PFSK-1 (cell line): ENCODE data around the gene ALDH16A1.

Source experiments
- FOXP2 ChIP-seq: optimal IDR thresholded peaks from 2 replicates; pipeline ENCODE3; 2011; ENCODE audit warnings: borderline replicate concordance, control low read depth, inconsistent platforms; ENCODE audit not compliant: insufficient read depth; ENCODE audit errors: extremely low read length, extremely low read depth
- POLR2AphosphoS5 ChIP-seq: IDR thresholded peaks from 2 replicates; pipeline ENCODE4 v1.6.1; 2012; ENCODE audit warnings: low read depth, mild to moderate bottlenecking, control low read depth, low read length, moderate library complexity
- REST ChIP-seq, 2 experiments: IDR thresholded peaks; 2 replicates each; pipeline versions ENCODE4 v1.6.1 to v1.8.0; 2011 to 2012; ENCODE audit warnings: low read depth in 2 of 2, low read length in 2 of 2, control low read depth in 1 of 2, inconsistent platforms in 1 of 2, mild to moderate bottlenecking in 1 of 2, moderate library complexity in 1 of 2; ENCODE audit not compliant: insufficient read depth in 1 of 2
- SIN3A ChIP-seq: IDR thresholded peaks from 2 replicates; pipeline ENCODE4 v1.6.1; 2012; ENCODE audit warnings: mild to moderate bottlenecking, low read length, moderate library complexity, borderline replicate concordance; ENCODE audit not compliant: insufficient read depth
- TAF1 ChIP-seq: IDR thresholded peaks from 2 replicates; pipeline ENCODE4 v1.6.1; 2012; ENCODE audit warnings: low read length, control low read depth, borderline replicate concordance; ENCODE audit not compliant: insufficient read depth

The ALDH16A1 gene

GRCh38 chr19:49507803-49508494 is 54.9 kb downstream of the ALDH16A1 start:
- TF ChIP-seq REST (IDR thresholded peaks at IDR 0.05; ENCODE audit: insufficient read depth in 1 of 2, low read depth in 2 of 2, low read length in 2 of 2) (no peak), TAF1 (no peak), SIN3A (no peak), FOXP2 (no peak)

- TF ChIP-seq POLR2AphosphoS5 (no peak), TAF1 (no peak), FOXP2 (no peak), REST (IDR thresholded peaks at IDR 0.05; ENCODE audit: insufficient read depth in 1 of 2, low read depth in 2 of 2, low read length in 2 of 2) (no peak), SIN3A (no peak)
Measured at GRCh38 chr19:49512970-49513745, 60.1 kb downstream of the ALDH16A1 start.

- TF ChIP-seq SIN3A, result no peak
Measured at GRCh38 chr19:49513746-49514118, 60.7 kb downstream of the ALDH16A1 start.

- no peak for TF ChIP-seq SIN3A
- no peak for TF ChIP-seq FOXP2
Measured at GRCh38 chr19:49514151-49514550, 61.1 kb downstream of the ALDH16A1 start.

- no peak for TF ChIP-seq REST (IDR thresholded peaks at IDR 0.05; ENCODE audit: insufficient read depth in 1 of 2, low read depth in 2 of 2, low read length in 2 of 2)
- no peak for TF ChIP-seq FOXP2
- TF ChIP-seq TAF1, result no peak
- no peak for TF ChIP-seq POLR2AphosphoS5
- TF ChIP-seq SIN3A, result no peak
Measured at GRCh38 chr19:49515767-49516166, 62.7 kb downstream of the ALDH16A1 start.

GRCh38 chr19:49518033-49518432 is 65.0 kb downstream of the ALDH16A1 start:
- TF ChIP-seq POLR2AphosphoS5, result no peak
- TF ChIP-seq SIN3A, result no peak
- TF ChIP-seq FOXP2, result no peak
